ENCODE results near the gene ALPL. TPM values are rescaled to one million over a fixed set of nuclear protein-coding genes. Genes with fewer than 3 reads are reported as not detected.

The ALPL gene
- total and polyA plus RNA-seq, 10 of the 15 experiments (the other 5 are each of a cell fraction or from before 2014, with no cell fraction given): 0.07 to 0.59 (median 0.31) TPM; not detected in 2

GRCh38 chr1:21603177-21604138 lies 94.2 kb downstream of the ALPL start:
- no peak overlapping the region for H2AFZ ChIP-seq (ENCODE audit: control insufficient read depth, low read depth, low read length)
- POLR2A ChIA-PET: no interaction called here
- no peaks in the 10 kb centered on the region for H3K36me3 ChIP-seq (ENCODE audit: control insufficient read depth in 2 of 2, insufficient read depth in 2 of 2, low read length in 1 of 2)
- no peak for DNase-seq (ENCODE audit: low read depth, low spot score)
- H3K79me2 ChIP-seq (ENCODE audit: control insufficient read depth, insufficient read depth, low read length): no peaks in the 10 kb centered on the region
- BruUV-seq (replicated peaks): no TSS peak
- no peak for FAIRE-seq
- CTCF ChIA-PET: no interaction called here
- in situ Hi-C loops (cut with MboI) (no loop called here), intact Hi-C loops (cut with micrococcal nuclease; ENCODE audit: unreplicated experiment) (no loop called here)
- no peak overlapping the region for H3K4me3 ChIP-seq
- H3K9ac ChIP-seq (ENCODE audit: control insufficient read depth, insufficient read depth, low read length): no peak overlapping the region
- H3K27ac ChIP-seq (ENCODE audit: control insufficient read depth, insufficient read depth): no peak overlapping the region
- no peaks in the 10 kb centered on the region for H3K9me3 ChIP-seq (replicated peaks; ENCODE audit: control insufficient read depth, insufficient read depth, low read length)
- H4K20me1 ChIP-seq (ENCODE audit: control insufficient read depth, insufficient read depth): no peaks in the 10 kb centered on the region
- H3K4me1 ChIP-seq (ENCODE audit: control insufficient read depth, insufficient read depth, low read length): no peaks in the 10 kb centered on the region
- H3K4me2 ChIP-seq (ENCODE audit: control insufficient read depth, insufficient read depth): no peak overlapping the region
- no peak for ATAC-seq
- WGBS (ENCODE audit: insufficient coverage, insufficient replicate concordance, low lambda C conversion rate, missing lambda C conversion rate): 67% methylated on average over 39 of the region's 39 CpGs
- no peaks in the 10 kb centered on the region for H3K27me3 ChIP-seq (replicated peaks in 1 of 2; ENCODE audit: control insufficient read depth in 2 of 2, insufficient read depth in 2 of 2, low read length in 1 of 2)
- SMC1A ChIA-PET (ENCODE audit: uncharacterized antibody, unreplicated experiment): no interaction called here
- RAD21 ChIA-PET (ENCODE audit: unreplicated experiment): no interaction called here
- TF ChIP-seq EED (IDR thresholded peaks at IDR 0.05; ENCODE audit: low read depth): no peak
- no peak for TF ChIP-seq FOS (IDR thresholded peaks at IDR 0.05; ENCODE audit: borderline replicate concordance, extremely low read depth, insufficient read length)
- TF ChIP-seq ZNF592 (IDR thresholded peaks at IDR 0.05): no peak
- no peak for TF ChIP-seq BACH1 (IDR thresholded peaks at IDR 0.05; ENCODE audit: borderline replicate concordance)
- TF ChIP-seq RFX5 (IDR thresholded peaks at IDR 0.05; ENCODE audit: low read depth, low read length): no peak
- no peak for TF ChIP-seq NFXL1 (IDR thresholded peaks at IDR 0.05; ENCODE audit: borderline replicate concordance)
- no peak for TF ChIP-seq SIN3A (IDR thresholded peaks at IDR 0.05; ENCODE audit: low read depth, low read length)
- TF ChIP-seq IKZF1 (conservative IDR thresholded peaks at IDR 0.05): no peak
- TF ChIP-seq ATF3 (IDR thresholded peaks at IDR 0.05; ENCODE audit: borderline replicate concordance, extremely low read depth, low read depth, low read length): no peak
- TF ChIP-seq NKRF (conservative IDR thresholded peaks at IDR 0.05): no peak
- no peak for TF ChIP-seq CHD1 (IDR thresholded peaks at IDR 0.05; ENCODE audit: low read depth, low read length)
- TF ChIP-seq REST (IDR thresholded peaks at IDR 0.05; ENCODE audit: low read depth, low read length): no peak
- TF ChIP-seq POU2F2 (IDR thresholded peaks at IDR 0.05; ENCODE audit: borderline replicate concordance, low read depth, low read length): no peak

All from GM12878 (cell line).